GM12878 (cell line): Measurements from ENCODE around the gene TFRC. TPM values are rescaled to one million over a fixed set of nuclear protein-coding genes. Genes with fewer than 3 reads are reported as not detected.

Source experiments
- ATAC-seq: fragments of 200-7000 bp; cut with Tn5 transposase; 3 replicates; pipeline ENCODE4 v1.9.1; 2020; ENCODE audit warnings: mild to moderate bottlenecking, moderate library complexity
- BruUV-seq: library from RNA; stranded (reverse); fragments of 400-500 nt; replicated peaks from 2 replicates; lab custom pipeline; 2021; lab: Mats Ljungman, UMichigan
- CTCF ChIA-PET: fragments of 300-600 bp; sonication (Branson Sonifier 250); formaldehyde crosslinking; extraction: SDS; loops from one replicate; lab custom pipeline; 2021; ENCODE audit warnings: inconsistent platforms; lab: Yijun Ruan, JAX
- POLR2A ChIA-PET: fragments of 350-600 bp; formaldehyde crosslinking; extraction: SDS; loops from one replicate; lab custom pipeline; 2021; ENCODE audit warnings: inconsistent platforms; lab: Charles Lee
- RAD21 ChIA-PET: fragments of 300-600 bp; sonication (Branson Sonifier 250); formaldehyde crosslinking; loops from one replicate; lab custom pipeline; 2023; ENCODE audit warnings: antibody characterized with exemption; ENCODE audit not compliant: unreplicated experiment; lab: Charles Lee
- SMC1A ChIA-PET: fragments of 300-600 bp; sonication (Branson Sonifier 250); formaldehyde crosslinking; loops from one replicate; lab custom pipeline; 2023; ENCODE audit not compliant: unreplicated experiment, uncharacterized antibody; lab: Charles Lee
- DNase-seq: peaks from one replicate; pipeline ENCODE4 v3.0.0-alpha.2; 2011; ENCODE audit warnings: low read depth, low spot score
- FAIRE-seq: peaks from 3 replicates; lab custom pipeline; 2011; peaks lifted over from hg19 to GRCh38; lab: Jason Lieb, UNC
- H2AFZ ChIP-seq: 2 replicates; pipeline ENCODE4 v1.6.0; 2011; ENCODE audit warnings: low read depth, low read length, control low read depth; ENCODE audit not compliant: control insufficient read depth
- H3K27ac ChIP-seq: 2 replicates; pipeline ENCODE4 v1.5.1; 2011; ENCODE audit warnings: control low read depth; ENCODE audit not compliant: control insufficient read depth, insufficient read depth
- H3K27me3 ChIP-seq, 2 experiments: replicated peaks in 1 of 2; 2 replicates each; pipeline versions ENCODE4 v1.6.0 to v1.6.1; 2011; ENCODE audit warnings: low read length in 1 of 2; ENCODE audit not compliant: control insufficient read depth in 2 of 2, insufficient read depth in 2 of 2
- H3K36me3 ChIP-seq, 2 experiments: 2 replicates each; pipeline ENCODE4 v1.5.1; 2011; ENCODE audit warnings: low read length in 1 of 2; ENCODE audit not compliant: control insufficient read depth in 2 of 2, insufficient read depth in 2 of 2
- H3K4me1 ChIP-seq: 2 replicates; pipeline ENCODE4 v1.6.1; 2011; ENCODE audit warnings: mild to moderate bottlenecking, low read length, moderate library complexity, mixed read lengths; ENCODE audit not compliant: control insufficient read depth, insufficient read depth
- H3K4me2 ChIP-seq: 2 replicates; pipeline ENCODE4 v1.6.0; 2011; ENCODE audit warnings: control low read depth; ENCODE audit not compliant: control insufficient read depth, insufficient read depth
- H3K4me3 ChIP-seq: fragments of 200-600 bp; sonication (generic); 2 replicates; pipeline ENCODE4 v1.5.1; 2016
- H3K79me2 ChIP-seq: 2 replicates; pipeline ENCODE4 v1.6.0; 2011; ENCODE audit warnings: low read length; ENCODE audit not compliant: control insufficient read depth, insufficient read depth
- H3K9ac ChIP-seq: 2 replicates; pipeline ENCODE4 v1.8.0; 2011; ENCODE audit warnings: low read length, control low read depth, mixed read lengths; ENCODE audit not compliant: control insufficient read depth, insufficient read depth
- H3K9me3 ChIP-seq: replicated peaks from 3 replicates; pipeline ENCODE4 v1.5.1; 2011; ENCODE audit warnings: mild to moderate bottlenecking, low read length; ENCODE audit not compliant: control insufficient read depth, insufficient read depth
- H4K20me1 ChIP-seq: 2 replicates; pipeline ENCODE4 v1.6.0; 2011; ENCODE audit not compliant: control insufficient read depth, insufficient read depth
- CHD2 ChIP-seq: IDR thresholded peaks from 2 replicates; pipeline ENCODE4 v1.6.1; 2011; ENCODE audit warnings: low read depth, low read length, improper control_type of control experiment, borderline replicate concordance
- E2F8 ChIP-seq: fragments of 450-650 bp; IDR thresholded peaks from 2 replicates; pipeline ENCODE4 v1.6.1; 2018; ENCODE audit warnings: mild to moderate bottlenecking, low read depth, moderate library complexity; ENCODE audit not compliant: partially characterized antibody
- HCFC1 ChIP-seq: fragments of 150-350 bp; IDR thresholded peaks from 2 replicates; pipeline ENCODE4 v1.6.1; 2014; ENCODE audit warnings: low read length
- POLR2AphosphoS2 ChIP-seq: IDR thresholded peaks from 2 replicates; pipeline ENCODE4 v1.6.1; 2011; ENCODE audit warnings: low read depth, mild to moderate bottlenecking, low read length, improper control_type of control experiment, moderate library complexity
- RAD51 ChIP-seq: fragments of 450-650 bp; IDR thresholded peaks from 2 replicates; pipeline ENCODE4 v1.6.1; 2016; ENCODE audit warnings: moderate library complexity, mild to moderate bottlenecking, inconsistent platforms
- WGBS: methylation state at CpG from one replicate; pipeline ENCODE4 v1.1.6; 2016; ENCODE audit warnings: low lambda C conversion rate; ENCODE audit not compliant: insufficient replicate concordance, insufficient coverage; ENCODE audit errors: missing lambda C conversion rate; 5-methylcytosine and 5-hydroxymethylcytosine counted together
- in situ Hi-C: fragments of 300-500 bp; cut with MboI; formaldehyde crosslinking; loops from 9 replicates; pipeline ENCODE4 v1.14.3; 2018; ENCODE audit warnings: mixed read lengths
- intact Hi-C: fragments of 100-400 bp; cut with micrococcal nuclease; formaldehyde crosslinking; loops from one replicate; pipeline ENCODE4 v1.14.2; 2022; ENCODE audit not compliant: unreplicated experiment
- polyA plus RNA-seq, 11 experiments: library from polyadenylated mRNA; depleted of rRNA in 4 of 11; unstranded in 6 of 11; stranded (reverse) in 5 of 11; fragments of >200 nt; fragmentation: Nextera tagmentation in 4 of 11; fragmentation: Illumina TruSeq in 1 of 11; extraction: Ambion mirVana in 4 of 11; extraction: Trizol in 1 of 11; gene quantifications; 1 replicate in 1 of 11; 2 replicates in 10 of 11; pipeline versions ENCODE4 v1.2.1 to v1.2.3, GENCODE V29; 2011 to 2016; ENCODE audit warnings: inconsistent platforms in 2 of 11, missing spikeins in 2 of 11, low read depth in 1 of 11
- total RNA-seq, 4 experiments: library from RNA; depleted of rRNA in 3 of 4; stranded (reverse); fragments of >200 nt in 3 of 4; fragmentation: Illumina TruSeq in 1 of 4; extraction: Trizol in 1 of 4; gene quantifications; 2 replicates each; pipeline versions ENCODE4 v1.2.1 to v1.2.3, GENCODE V29; 2013 to 2021

The TFRC gene
- total and polyA plus RNA-seq, 10 of the 15 experiments (the other 5 are each of a cell fraction or from before 2014, with no cell fraction given): 123 to 526 (median 316) TPM

- peaks cover 11 to 53% of the 10 kb centered on the region in 2 experiments for H3K36me3 ChIP-seq
- no TSS peak for BruUV-seq
- peaks cover 5% of the 10 kb centered on the region; the same call in 1 of the 2 replicates for H4K20me1 ChIP-seq
- ATAC-seq: no peak
- CTCF ChIA-PET: interaction anchor here (1.9 to 8.5 kb wide), 8 partner anchors 18 to 124 kb away, joined by 8 to 157 read pairs (median 38); no protein-coding TSS in a partner anchor
- H3K4me2 ChIP-seq: no peak overlapping the region; the same call in 1 of the 2 replicates
- no peaks in the 10 kb centered on the region; the same call in 2 of the 3 replicates for H3K9me3 ChIP-seq
- no peak for DNase-seq
- H3K79me2 ChIP-seq: peaks cover 85% of the 10 kb centered on the region
- no peak overlapping the region for H2AFZ ChIP-seq
- H3K27ac ChIP-seq: no peak overlapping the region
- no peak overlapping the region for H3K4me3 ChIP-seq
- no peaks in the 10 kb centered on the region for H3K27me3 ChIP-seq
- peaks cover 14% of the 10 kb centered on the region for H3K4me1 ChIP-seq
- no peak overlapping the region for H3K9ac ChIP-seq
- RAD21 ChIA-PET: interaction anchor here (0.9 to 8.1 kb wide), 12 partner anchors 17 to 123 kb away, joined by 3 to 113 read pairs (median 12); no protein-coding TSS in a partner anchor
- TF ChIP-seq HCFC1 (no peak), E2F8 (no peak), POLR2AphosphoS2 (peak; percentile 60; the same call in 1 of the 2 replicates), RAD51 (no peak), CHD2 (no peak)
- in situ Hi-C loops (loop anchor here (5.0 kb wide), 1 partner anchor 117 kb away; no protein-coding TSS in a partner anchor), intact Hi-C loops (no loop called here)
- no peak for FAIRE-seq
- 85% methylated on average over 6 of the region's 6 CpGs for WGBS
- SMC1A ChIA-PET: interaction anchor here (1.0 to 12.5 kb wide), 13 partner anchors 11 to 123 kb away, joined by 3 to 155 read pairs (median 10); no protein-coding TSS in a partner anchor
- POLR2A ChIA-PET: interaction anchor here (0.6 to 8.5 kb wide), 7 partner anchors 20 to 478 kb away, joined by 3 to 85 read pairs (median 5); no protein-coding TSS in a partner anchor
Observed at GRCh38 chr3:196075013-196075412, 6.9 kb downstream of the TFRC start.
